ENCODE measurements around the gene CBX5.
"Not testable (repeated sequence)": the region's sequence is repeated elsewhere in the genome, so short reads cannot be mapped to it uniquely, and the experiment has no call there.

Gene CBX5

DNA sequence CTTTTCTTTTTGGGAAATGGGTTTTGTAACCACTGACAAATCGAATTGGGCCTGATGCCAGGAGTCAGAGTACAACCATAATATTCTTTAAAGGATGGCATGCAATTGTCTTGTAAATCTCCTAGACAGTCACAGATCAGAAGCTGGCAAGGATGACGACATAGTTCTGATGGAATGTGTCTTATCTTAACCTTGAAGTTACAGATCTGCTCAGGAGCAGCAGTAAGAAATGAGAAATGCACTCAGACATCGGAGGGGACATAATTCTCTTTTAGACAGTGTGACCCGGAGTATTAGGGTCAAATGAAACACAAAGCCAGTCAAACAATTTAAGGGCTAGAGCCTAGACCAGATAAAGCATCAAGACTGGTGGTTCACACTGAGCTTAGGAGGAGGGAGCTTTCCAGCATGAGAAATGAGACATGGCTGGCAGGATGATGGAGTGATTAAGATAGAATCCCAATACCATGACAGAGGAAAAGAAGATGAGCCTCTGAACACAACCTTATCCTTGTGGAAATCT lies 17.5 kb downstream of the CBX5 start:
- DNase-seq, result no peak

DNA sequence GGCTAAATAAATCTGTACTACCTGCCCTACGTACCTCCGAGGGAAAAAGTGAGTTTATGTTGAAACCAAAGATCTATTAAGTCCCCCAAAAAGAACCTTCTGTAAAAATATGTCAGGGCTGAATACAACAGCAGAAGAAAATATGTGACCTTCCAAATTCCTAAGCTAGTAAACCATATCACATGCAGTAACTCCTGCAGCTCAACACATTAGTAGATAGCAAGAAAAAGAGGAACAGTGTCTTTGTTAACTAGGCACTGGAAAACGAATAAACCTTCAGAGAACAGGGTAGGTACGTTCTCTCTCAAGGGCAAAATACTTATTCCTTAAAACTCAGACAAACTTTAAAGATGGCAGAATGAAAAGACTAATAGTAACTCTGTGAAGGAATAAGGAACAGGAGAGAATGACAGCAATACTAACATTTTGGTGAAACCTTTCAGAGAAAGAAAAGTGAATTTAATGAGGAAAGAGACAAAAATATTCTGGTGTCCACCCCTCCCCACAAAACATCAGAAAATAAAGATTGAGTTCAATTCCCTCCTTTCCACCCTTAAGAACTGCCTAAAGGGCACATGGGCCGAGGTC lies 18.0 kb downstream of the CBX5 start:
- DNase-seq, result no peak

DNA sequence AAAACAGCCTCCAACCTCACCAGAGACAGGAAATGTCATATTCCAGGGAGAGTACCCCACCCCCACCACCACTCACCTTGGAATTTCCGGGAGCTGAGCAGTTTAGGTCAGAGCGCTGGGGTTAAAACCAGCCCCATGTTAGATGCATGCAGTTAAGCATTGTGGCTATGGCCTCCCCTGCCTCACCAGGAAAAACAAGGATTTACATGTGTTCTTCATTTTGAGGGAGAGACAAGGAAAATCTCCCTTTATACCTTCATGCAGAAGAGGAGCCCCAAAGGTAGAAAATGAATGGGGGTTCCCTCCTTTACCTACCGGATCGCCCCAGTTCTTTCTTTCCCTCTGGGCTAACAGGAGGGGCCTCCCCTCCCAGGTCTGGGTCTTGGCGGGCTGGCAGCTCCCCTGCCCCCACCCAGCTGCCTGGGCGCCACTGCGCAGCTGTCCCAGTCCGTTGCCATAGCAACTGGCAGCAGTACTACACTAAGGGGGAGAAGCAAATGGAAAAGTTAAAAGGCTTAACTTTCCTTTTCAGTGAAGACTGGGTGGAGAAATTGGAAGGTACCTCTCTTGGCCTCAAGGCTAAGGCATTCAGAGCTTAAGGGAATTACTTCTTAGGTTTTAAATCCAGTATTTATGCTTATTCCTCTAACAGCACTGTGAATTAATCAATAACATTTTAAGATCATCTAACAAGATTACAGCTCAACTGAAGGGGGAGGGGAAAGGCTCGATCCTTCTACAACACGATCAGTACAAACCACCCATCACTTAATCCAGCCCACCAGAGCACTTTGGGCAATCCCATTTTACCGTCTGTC lies 20.5 kb downstream of the CBX5 start:
- peak; percentile 70 for DNase-seq

DNA sequence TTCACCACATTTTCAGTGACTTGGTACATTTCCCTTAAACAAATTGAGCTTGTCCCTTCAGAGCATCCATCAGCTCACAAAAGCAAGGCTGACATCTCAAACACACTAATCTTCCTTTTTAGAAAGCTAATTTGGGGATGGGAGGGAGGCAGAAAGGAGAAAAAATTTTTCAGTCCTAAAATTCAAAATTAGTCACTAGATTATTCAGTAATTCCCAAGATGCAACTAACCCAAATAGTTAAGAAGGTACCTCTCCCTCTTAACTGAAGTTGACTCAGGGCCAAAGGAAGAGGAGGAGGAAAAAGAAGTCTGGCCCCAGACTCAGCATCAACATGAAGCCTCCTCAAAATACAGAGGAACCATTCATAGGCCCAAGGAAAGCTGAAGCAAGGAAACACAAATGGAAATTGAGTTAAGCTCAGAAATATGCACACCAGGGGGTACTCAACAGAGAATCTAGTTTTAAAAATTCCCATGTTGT lies 21.7 kb downstream of the CBX5 start:
- no peak for DNase-seq

DNA sequence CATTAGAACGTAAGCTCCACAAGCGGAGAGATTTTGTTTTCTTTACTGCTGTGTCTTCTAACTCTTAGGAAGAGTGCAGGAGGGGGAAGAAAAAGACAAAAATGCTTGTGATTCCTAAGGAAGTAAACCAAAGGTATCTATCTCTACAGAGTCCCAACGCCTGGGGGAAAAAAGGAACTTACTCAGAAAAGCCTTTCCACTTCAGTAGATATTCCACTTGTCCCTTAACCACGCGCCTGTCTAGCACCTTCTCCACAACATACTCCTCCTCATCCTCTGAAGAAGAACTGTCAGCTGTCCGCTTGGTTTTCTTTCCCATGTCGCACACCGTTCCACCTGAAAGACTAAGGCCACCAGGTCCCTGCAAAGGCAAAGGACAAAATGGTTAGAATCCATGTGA lies 22.6 kb downstream of the CBX5 start:
- no peak for DNase-seq

DNA sequence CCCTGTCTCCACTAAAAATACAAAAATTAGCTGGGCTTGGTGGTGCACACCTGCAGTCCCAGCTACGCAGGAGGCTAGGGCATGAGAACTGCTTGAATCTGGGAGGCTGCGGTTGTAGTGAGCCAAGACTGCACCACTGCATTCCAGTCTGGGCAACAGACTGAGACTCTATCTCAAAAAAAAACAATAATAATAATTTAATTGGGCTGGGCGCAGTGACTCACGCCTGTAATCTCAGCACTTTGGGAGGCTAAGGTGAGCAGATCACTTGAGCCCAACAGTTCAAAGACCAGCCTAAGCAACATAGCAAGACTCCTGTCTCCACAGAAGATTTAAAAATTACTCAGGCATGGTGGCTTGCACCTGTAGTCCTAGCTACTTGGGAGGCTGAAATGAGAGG lies 26.7 kb downstream of the CBX5 start:
- DNase-seq, result no peak

DNA sequence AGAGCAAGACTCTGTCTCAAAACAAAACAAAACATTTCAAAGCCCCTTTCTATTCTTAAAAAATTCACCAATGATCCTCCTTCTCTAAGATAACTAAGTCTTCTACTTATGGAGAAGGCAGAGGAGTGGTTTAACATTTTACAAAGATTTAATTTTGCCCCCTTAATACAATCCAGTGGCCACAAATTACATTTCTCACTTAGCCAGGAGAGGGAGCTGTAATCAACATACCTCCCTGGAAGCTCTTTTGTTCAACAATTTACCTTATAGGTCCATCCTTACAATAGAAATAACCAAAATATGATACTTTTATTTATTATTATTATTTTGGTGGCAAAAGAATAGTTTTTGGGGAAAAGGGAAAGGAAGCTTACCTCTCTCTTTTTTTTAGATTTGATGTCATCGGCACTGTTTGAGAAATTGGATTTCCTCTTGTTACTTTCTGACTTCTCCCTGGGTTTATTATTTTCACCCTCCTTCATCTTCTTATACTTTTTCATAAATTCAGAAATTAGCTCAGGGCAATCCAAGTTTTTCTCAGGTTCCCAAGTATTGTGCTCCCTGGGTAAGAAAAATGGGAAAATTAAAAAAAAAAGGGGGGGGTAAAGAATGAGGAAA lies 28.1 kb downstream of the CBX5 start:
- DNase-seq, result no peak

DNA sequence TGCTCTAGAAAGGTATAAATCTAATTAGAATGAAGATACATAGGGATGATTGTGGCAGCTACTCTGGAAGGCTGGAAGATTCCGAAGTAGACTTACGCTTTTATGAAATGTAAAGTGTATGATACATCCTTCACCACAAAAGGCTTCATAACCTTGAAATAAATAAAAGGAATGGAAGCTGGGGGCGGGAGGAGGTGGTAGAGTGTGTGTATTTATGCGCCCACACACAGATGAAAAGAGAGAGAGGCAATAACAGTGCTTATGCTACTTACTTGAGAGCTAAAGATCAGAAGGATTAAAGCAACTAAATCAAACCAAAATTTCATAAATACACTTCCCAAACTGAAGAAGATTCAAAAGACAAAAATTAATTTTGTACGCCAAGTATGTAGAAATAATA lies 30.4 kb downstream of the CBX5 start:
- no peak for DNase-seq

DNA sequence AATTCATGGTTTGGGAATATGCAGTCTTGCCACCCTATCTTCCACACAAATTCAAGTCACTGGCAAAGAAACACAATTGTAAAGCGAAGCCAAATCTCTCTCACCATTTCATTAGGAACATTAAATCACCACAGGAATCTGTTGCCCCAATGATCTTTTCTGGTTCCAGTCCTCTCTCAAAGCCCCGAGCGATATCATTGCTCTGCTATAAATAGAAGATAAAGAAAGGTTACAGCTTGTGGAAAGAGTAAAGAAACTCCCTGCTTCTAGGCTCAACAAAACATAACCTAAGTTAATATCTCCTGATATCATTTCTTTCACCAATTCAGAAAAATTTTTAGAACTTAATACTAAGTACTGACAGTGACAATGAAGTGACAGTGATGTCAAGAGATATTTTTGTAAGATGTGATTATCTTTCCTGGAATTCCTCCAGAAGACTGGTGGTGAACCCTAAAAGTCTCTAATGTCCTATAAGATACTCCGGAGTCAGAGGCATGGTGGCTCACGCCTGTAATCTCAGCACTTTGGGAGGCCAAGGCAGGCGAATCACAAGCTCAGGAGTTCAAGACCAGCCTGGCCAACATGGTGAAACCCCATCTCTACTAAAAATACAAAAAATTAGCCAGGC lies 33.8 kb downstream of the CBX5 start:
- DNase-seq, result no peak

DNA sequence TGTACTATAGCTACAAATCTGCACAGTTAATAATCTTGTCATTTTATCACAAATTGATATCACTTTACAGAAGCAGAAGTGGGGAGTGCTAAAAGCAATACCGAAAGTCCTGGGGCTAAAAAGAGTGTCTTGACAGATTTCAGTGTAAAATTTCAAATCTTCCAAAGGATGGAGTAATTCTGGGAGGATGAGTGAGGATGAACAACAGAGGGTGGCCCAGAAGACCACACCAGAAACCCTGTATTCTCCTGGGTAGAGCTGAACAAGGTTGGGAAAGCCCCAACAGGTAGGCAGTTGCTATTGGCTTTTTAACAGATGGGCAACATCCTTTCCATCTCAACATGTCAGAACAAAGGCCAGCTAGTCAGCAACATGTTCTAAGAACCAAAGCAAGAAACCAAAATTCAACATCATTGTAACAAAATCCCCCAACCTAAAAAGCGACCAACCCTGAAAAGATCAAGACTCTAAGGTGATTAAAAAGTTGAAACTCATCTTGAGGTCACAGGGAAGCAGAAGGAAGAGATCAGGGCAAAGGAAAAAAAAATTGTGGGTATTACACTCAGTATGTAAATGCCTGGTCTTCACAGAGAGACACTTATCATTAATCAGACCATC lies 38.8 kb downstream of the CBX5 start:
- DNase-seq, result no peak

DNA sequence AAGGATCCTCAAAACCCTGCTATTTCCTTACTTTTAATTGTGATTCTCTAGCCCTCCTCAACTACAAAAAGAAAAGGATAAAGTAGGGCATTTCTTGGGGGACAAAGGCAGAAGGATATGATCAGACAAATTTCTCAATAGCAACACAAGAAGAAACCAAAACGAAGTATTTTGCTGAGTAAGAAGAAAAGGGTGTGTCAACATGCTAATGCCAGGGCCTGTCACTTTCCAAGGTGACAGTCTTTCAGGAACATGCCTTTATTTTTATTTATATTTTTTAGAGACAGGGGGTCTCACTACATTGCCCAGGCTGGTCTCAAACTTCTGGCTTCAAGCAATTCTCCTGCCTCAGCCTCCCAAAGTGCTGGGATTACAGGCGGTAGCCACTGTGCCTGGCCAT lies 39.8 kb downstream of the CBX5 start:
- no peak for DNase-seq

DNA sequence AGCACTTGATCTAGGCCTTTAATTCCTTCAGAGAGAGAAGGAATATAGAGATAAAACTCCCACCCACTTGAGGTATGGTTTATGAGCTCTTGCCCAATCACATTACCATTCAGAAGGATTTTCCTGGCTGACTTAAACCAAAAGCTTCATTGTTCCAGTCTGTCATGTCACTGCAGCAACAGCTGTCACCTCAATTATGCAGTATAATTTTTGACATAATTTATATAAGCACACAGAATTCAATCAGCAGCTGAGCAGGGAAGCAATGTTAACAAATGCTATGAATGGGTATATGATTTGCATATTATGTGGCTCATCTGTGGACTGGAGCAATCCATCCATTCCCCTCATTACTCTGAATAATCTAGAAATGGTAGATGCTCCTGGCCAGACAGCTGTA lies 40.3 kb downstream of the CBX5 start:
- DNase-seq, result no peak

DNA sequence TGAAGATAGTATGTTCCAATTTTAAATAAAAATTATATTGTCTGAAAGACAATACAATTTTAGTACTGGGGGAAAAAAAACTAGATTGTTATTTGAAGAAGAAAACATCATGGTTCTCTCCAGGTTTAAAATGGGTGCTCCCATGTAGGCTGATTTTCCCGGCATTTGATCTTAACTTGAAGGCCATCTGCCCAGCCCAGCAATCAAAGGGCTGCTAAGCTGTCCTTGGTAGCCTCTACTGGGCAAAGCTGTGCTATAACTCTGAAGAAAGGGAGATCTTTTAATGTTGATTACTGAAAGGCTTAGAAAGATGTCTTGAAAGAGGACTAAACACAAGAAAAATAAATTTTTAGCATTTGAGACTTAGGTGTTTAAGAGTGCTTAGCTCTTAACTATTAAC lies 41.4 kb downstream of the CBX5 start:
- no peak for DNase-seq

DNA sequence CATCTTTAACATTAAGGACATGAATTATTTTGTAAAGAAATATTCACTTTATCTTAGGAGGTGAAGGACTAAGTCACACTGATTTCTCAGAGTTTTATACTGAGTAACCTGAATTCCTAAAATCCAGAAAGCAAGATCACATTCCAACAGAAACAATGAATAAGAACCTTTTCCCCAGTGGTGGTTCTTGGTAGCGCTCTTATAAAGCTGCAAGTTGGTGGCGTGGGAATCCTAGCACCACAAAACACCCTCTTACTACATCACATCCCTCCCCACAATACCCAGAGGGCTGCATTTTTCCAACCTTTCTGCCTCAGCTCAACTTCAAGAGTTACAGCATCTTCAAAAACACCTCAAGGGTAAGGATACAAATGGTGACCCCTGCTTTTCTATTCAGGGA lies 47.1 kb downstream of the CBX5 start:
- no peak for DNase-seq

DNA sequence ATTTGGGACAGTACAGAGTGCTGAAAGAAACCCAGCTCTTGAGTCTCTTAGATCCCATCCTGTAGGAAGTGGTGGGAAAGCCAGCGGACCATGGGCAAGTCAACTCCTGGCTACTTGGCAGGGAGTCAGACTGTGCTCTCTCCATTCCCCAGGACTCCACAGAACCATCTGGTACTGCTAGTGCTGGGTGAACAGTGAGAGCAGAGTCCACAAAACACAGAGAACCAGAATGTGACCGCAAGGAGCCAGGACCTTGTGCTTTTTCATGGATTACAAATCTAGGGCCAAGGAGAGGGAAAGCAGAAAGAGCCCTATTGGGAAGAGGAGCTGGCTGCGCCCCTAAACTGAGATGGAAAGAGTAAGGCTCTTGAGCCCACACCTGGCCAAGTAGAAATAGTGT lies 48.7 kb downstream of the CBX5 start:
- DNase-seq, result not testable (repeated sequence)

DNA sequence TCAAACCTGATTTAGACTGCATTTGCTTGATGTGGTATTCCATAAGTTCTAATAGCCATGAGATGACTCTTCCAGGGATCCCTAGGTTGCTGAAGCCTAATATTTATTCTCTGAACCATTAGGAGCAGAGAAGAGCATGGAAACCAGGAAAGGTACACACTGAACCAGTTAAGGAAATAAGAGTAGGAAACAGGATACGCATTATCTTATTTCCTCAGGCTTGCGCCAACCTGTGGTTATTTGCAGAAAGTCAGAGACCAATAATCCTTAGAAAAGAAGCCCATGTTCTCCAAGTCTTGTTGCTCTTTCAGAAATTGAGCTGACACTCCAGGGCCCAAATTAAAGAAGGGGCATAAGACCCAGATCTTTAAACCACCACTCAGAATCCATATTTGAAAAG lies 49.4 kb downstream of the CBX5 start:
- no peak for DNase-seq

DNA sequence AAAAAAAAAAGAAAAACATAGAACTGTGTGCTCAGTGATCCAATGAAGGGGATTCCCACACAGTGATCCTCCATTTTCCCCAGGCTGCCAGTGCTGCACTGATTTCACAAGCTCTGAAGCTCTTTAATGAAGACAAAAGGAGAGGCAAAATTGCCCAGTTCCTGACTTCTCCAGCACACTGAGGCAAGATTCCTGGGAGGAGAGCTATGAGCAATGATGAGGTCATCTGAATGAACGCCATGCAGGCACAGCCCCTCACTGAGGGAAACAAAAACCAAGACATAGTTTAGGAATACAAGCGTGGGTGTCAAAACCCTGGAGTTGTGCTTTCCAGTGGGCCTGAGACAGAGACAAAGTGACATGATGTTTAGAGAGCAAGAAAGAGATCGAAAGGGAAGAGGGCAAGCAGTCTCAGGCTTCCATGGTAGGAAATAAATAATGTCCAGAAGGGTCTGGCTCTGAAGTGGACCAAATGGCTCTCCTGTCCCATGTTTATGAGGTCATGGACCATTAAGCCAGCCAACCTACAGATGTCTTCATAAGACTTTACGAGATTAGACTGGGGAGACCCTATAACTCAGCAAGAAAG lies 50.2 kb downstream of the CBX5 start:
- no peak for DNase-seq

DNA sequence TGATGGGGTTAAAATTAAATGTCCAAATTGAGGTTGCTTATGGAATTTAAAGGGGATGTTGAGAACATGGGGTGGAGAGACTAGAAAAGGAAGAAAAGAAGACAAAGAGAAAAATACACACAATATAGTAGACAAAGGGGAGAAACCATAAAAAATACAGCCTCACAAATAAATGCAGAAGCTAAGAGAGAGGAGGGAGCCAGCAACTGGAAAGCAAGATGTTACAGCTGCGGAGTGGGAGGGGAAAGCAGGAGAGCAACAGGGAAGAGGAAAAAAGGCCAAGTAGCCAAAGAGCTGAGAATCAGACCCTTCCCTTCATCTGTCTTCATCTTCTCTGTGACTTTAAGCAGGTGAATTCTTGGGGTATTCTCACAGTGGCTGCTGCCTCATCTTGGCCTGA lies 51.5 kb downstream of the CBX5 start:
- no peak for DNase-seq

DNA sequence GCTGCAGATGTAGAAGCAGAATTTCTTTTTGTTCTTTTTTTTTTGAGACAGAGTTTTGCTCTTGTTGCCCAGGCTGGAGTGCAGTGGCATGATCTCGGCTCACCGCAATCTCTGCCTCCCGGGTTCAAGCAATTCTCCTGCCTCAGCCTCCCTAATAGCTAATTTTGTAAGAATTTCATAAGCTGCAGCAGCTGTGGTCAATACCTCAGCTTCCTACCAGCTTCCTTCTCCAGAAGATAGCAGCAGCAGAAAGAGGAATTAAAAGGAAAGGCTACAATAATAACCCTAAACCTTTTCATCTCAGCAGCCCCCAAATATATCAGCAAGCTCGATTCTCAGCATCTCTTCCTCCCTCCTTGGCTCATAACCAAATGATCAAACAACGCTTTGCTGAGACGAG lies 52.0 kb downstream of the CBX5 start:
- DNase-seq, result not testable (repeated sequence)

DNA sequence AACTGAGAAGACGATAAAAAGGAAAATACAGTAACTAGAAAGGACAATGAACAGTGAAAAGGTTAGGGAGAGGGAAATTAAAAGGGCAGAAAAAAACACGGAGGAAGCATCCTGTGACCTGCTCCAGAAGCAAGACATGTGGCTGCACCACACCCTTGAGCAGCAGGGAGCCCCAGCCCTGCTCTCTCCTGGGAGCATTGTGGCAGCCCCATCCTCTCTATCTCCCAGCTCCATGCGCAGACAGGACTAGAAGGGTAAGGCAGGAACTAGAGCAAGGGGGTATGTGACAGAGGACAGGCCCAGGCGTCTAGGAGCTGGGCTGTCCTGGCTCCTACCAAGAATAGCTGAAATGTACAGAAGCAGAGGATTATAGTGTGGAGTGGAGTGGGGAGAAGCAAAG lies 52.5 kb downstream of the CBX5 start:
- no peak for DNase-seq

DNA sequence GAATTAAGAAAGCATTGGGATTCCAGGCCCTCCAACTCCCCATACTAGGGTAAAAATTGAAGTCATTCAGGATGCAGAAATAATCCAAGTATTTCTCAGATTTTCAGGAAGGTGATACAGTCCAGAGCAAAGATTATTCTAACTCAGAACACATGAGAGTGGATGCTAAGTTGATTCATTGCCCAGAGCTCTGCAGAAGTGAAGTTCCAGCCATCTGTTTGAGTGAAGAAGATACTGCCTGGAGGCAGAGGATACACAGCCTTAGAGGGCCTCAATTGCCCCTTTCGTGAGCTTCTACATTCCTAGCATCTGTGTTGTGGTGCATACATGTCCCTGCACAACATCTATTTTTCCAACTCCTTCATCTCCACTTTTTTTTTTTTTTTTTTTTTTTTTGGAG lies 54.3 kb downstream of the CBX5 start:
- no peak for DNase-seq

DNA sequence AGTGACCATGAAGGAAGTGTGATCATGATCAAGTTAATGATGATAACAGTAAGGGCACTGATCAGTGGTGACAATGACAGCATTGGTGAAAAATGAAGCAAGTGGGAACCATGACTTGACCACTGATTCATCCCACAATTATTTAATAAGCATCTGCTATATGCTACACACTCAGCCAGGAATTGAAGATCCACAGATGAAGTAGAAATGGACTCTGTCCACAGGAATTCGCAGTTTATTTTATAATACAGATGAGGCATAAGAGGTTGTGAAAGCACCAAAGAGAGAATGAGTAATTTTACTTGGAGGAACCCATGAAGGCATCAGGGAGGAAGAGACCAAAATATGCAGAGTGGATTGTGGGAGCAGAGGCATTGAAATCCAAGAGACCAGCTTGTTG lies 57.3 kb downstream of the CBX5 start:
- DNase-seq, result no peak

All from activated CD8-positive, alpha-beta memory T cell treated with anti-CD3 and anti-CD28 coated beads for 24 hours (primary cell).